ENCODE results near the gene ZCCHC24.

ZCCHC24 gene

GRCh38 chr10:79445161-79445976, at the start of gene ZCCHC24:
ZCCHC24 (minus strand) TSS chr10:79445624; CDS start chr10:79445440, 184 bp downstream.
- DNase-seq (ENCODE audit: low spot score) = peak; percentile 97

GRCh38 chr10:79493806-79494205, 48.4 kb upstream of the ZCCHC24 start:
- DNase-seq (ENCODE audit: low spot score) = no peak

- no peak for DNase-seq (ENCODE audit: low spot score)
These were observed 47.4 kb upstream of the ZCCHC24 start for GRCh38 chr10:79492839-79493238.

GRCh38 chr10:79492256-79492655, 46.8 kb upstream of the ZCCHC24 start:
- DNase-seq (ENCODE audit: low spot score) = no peak

- no peak for DNase-seq (ENCODE audit: low spot score)
These were observed 45.9 kb upstream of the ZCCHC24 start for GRCh38 chr10:79491143-79491835.

GRCh38 chr10:79490400-79491142, 45.1 kb upstream of the ZCCHC24 start:
- DNase-seq (ENCODE audit: low spot score) = no peak

GRCh38 chr10:79488870-79489269, 43.4 kb upstream of the ZCCHC24 start:
- no peak for DNase-seq (ENCODE audit: low spot score)

- no peak for DNase-seq (ENCODE audit: low spot score)
These were observed 42.9 kb upstream of the ZCCHC24 start for GRCh38 chr10:79488336-79488735.

GRCh38 chr10:79487296-79488194, 42.1 kb upstream of the ZCCHC24 start:
- DNase-seq (ENCODE audit: low spot score) = peak; percentile 27

GRCh38 chr10:79484476-79484875, 39.1 kb upstream of the ZCCHC24 start:
- DNase-seq (ENCODE audit: low spot score) = no peak

GRCh38 chr10:79483948-79484347, 38.5 kb upstream of the ZCCHC24 start:
- DNase-seq (ENCODE audit: low spot score) = no peak

GRCh38 chr10:79483299-79483698, 37.9 kb upstream of the ZCCHC24 start:
- DNase-seq (ENCODE audit: low spot score) = no peak

GRCh38 chr10:79482741-79483140, 37.3 kb upstream of the ZCCHC24 start:
- no peak for DNase-seq (ENCODE audit: low spot score)

GRCh38 chr10:79482304-79482703, 36.9 kb upstream of the ZCCHC24 start:
- no peak for DNase-seq (ENCODE audit: low spot score)

GRCh38 chr10:79479283-79479909, 34.0 kb upstream of the ZCCHC24 start:
- no peak for DNase-seq (ENCODE audit: low spot score)

- no peak for DNase-seq (ENCODE audit: low spot score)
These were observed 32.0 kb upstream of the ZCCHC24 start for GRCh38 chr10:79477456-79477855.

- DNase-seq (ENCODE audit: low spot score) = no peak
These were observed 31.2 kb upstream of the ZCCHC24 start for GRCh38 chr10:79476645-79477044.

- no peak for DNase-seq (ENCODE audit: low spot score)
These were observed 30.5 kb upstream of the ZCCHC24 start for GRCh38 chr10:79475877-79476276.

- DNase-seq (ENCODE audit: low spot score) = no peak
These were observed 29.8 kb upstream of the ZCCHC24 start for GRCh38 chr10:79475119-79475653.

GRCh38 chr10:79473496-79474095, 28.2 kb upstream of the ZCCHC24 start:
- no peak for DNase-seq (ENCODE audit: low spot score)

Measured in CD4-positive, alpha-beta T cell treated with Interleukin-2 at 100 ng/mL for 4 hours (primary cell).